GM21619 (cell line): ENCODE data around the gene EIF1AD.
"Not testable (repeated sequence)": the region's sequence is repeated elsewhere in the genome, so short reads cannot be mapped to it uniquely, and the experiment has no call there.

Source experiments
- ATAC-seq: cut with Tn5 transposase; IDR thresholded peaks from one replicate; pipeline ENCODE4 v1.9.1; 2021; ENCODE audit not compliant: unreplicated experiment

Gene EIF1AD

GRCh38 chr11:66022401-66023185 is 20.6 kb upstream of the EIF1AD start:
- ATAC-seq = no peak

DNA sequence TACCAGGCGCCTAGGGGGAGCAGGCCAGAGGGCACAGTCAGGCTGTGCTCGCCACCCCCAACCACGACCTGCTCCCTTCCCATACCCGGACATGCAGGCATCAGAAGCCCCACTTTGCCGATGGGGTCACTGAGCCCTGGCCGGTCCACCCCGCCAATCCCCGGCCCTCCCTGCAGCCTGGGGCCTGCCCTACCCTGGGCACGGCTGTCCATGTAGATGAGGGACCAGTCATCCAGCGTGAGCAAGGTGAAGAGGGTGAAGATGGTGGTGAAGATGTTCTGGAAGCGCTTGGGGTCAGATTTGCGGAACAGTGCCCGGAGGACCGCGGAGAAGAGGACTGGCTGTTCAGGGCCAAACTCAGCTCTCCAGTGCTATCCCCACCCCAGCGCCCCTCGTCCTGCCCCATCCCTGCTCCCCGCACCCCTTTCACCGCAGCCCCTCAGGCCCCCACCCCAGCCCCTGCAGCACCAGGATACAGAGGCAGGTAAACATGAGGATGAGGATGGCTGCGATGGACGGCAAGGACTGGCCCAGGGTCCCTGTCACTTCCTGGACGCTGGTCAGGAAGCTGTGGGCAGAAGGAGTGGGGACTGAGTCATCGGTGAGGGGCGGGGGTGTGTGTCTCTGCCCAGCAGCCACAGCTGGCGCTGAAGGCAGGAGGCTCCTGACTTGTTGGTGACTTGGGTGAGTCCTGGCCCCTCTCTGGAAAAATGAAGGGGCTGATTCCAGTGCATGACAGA is 18.8 kb upstream of the EIF1AD start:
- no peak for ATAC-seq

DNA sequence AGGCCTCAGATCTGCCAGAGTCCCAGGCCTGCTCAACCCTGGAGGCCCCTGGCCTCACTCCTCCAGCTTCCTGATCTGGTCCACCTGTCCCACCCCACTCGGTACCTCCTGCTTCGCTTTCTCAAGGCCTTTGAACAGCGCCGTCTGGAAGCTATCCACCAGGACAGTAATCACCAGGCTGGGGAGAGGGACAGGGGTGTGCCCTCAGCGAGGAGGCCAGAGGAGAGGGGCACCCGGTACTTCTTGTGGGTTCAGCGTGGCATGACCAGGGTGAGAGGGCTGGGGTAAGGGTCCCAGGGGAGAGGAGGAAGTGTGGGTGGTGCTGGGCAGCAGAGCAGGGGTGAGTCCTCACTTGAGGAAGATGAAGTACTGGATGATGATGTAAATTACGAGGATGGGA is 18.3 kb upstream of the EIF1AD start:
- no peak for ATAC-seq

- ATAC-seq = no peak
These were observed 15.4 kb upstream of the EIF1AD start for GRCh38 chr11:66017321-66017720.

- no peak for ATAC-seq
These were observed 14.8 kb upstream of the EIF1AD start for GRCh38 chr11:66016793-66017177.

GRCh38 chr11:66015936-66016792 is 14.2 kb upstream of the EIF1AD start:
- ATAC-seq = no peak

GRCh38 chr11:66015454-66015881 is 13.5 kb upstream of the EIF1AD start:
- no peak for ATAC-seq

DNA sequence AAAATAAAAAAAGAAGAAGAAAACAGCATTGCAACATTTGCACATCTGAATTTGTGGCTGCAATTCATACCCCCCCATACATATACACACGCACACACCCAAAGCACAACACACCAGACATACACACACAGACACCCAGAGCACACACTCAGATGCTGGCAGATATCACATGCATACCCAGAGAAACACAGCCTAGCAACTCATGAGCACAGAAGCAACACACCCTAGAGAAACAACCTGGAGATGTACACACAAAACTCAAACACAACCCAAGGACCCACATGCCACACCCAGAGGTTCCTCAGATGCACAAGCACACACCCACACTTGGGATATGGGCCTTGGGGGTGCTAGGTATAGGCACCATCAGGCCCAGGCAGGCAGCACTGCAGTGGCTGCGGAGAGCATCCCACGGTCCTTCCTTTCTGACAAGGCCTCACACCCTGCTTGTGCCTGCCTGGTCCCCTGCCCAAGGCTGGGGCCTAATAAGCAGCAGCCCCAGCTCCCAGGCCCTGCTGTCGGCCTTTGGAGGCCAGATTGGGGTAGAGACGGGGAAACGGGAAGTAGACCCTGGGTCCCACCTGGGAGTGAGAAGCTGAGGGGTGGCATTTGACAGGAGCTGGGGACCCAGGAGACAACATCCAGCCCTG is 13.0 kb upstream of the EIF1AD start:
- ATAC-seq = no peak

GRCh38 chr11:66013762-66014100 is 11.8 kb upstream of the EIF1AD start:
- no peak for ATAC-seq

DNA sequence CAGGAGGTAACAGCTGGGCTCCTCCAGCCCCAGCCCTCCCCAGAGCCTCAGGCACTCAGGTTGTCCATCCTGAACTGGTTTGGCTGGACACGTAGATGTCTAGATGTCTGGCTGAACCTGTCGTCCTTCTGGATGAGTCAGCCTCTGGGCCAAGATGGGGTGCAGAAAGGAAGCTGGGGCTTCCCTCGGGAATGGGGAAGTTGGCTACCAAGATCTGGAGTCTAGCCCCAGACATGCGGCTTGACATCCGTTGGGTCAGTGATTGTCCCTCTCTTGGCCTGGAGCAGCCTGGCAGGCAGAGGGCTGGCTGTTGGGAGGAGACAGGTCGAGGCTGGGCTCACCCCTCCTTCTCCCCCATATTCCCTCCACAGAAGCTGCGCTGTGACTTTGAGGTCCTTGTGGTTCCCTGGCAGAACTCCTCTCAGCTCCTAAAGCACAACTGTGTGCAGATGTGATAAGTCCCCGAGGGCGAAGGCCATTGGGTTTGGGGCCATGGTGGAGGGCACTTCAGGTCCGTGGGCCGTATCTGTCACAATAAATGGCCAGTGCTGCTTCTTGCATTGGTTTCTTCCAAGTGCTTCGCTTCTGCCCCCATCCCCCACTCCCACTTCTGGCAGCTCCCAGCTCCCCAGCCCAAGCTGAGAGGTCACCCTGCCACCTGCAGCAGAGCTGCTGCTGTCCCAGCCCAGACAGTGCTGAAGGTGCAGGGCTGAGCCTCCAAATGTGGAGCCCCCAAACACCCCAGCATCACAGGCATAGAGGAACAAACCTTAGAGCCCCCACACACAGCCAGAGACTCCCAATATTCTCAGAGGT is 11.2 kb upstream of the EIF1AD start:
- no peak for ATAC-seq

- ATAC-seq = no peak
These were observed 10.5 kb upstream of the EIF1AD start for GRCh38 chr11:66012371-66012945.

GRCh38 chr11:66011785-66012303 is 9.9 kb upstream of the EIF1AD start, which contains the start of gene CST6:
TSS of gene CST6 (plus strand) at chr11:66012008. CDS start at chr11:66012045, 37 bp downstream.
- no peak for ATAC-seq

DNA sequence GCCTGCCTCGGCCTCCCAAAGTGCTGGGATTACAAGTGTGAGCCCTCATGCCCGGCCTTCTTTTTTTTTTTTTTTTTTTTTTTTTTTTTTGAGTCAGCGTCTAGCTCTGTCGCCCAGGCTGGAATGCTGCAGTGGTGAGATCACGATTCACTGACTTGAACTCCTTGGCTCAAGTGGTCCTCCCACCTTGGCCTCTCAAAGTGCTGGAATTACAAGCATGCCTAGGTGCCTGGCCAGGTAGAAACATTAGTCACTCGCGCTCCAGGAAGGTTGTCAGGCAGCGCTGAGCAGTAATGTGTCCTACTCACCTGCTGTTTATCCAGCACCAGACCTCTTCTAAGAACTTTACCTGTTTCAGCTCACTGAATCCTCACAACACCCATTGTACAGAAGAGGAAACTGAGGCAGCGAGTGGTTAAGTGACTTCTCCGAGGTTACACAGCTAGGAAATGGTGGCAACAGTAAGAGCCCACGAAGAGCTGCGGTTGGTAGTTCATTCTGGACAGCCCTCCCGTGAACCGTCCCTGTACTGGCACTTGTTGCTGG is 9.4 kb upstream of the EIF1AD start:
- no peak for ATAC-seq

GRCh38 chr11:66010036-66010435 is 8.1 kb upstream of the EIF1AD start:
- ATAC-seq = not testable (repeated sequence)

DNA sequence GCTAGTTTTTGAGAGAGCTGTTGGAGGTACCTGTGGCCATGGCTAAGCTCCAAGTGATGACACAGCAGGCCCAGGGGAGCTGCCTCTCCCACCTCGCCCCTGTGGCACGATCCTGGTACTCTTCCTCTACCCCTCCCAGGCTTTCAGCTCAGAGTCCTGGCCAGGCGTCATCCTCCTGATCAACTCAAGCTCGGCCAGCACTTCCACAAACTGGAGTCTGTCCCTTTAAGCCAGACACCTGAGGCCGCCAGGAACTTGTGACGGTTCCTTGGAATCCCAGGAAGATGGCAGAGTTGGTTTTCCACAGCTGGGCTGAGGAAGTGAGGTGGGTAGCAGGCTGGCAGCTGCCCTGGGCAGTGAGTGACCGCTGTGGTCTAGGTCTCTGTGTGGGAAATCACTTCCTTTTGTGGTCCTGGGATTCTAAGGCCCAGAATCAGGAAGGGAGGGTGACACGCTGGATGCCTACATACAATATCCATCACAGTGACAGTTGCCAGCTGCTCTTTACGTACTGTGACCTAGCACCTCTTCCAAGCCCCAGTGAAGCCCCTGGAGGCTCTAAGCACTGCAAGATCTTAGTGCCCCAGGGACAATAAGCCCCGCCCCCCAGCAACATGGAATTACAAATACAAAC is 6.6 kb upstream of the EIF1AD start:
- ATAC-seq = no peak

GRCh38 chr11:66008095-66008467 is 6.1 kb upstream of the EIF1AD start:
- no peak for ATAC-seq

DNA sequence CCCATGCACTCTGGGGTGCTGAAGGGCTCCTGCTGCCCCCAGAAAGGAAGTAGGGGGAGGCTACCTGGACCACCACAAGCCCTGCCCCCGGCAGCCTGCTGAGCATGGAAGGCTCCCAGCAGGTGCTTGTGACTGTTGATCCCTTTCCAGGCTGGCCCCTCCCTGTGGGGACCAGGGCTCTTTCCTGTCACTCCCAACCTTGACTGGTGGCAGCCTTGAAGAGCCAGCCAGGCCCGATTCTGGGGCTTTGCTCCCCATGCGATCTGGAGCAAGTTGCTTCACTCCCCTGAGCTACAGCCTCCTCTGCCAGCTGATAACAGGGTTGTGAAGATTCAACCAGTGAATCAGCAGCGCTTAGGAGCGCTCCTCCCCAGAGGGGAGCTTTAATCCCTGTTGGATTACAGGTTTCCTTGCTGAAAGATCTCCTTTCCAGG is 5.3 kb upstream of the EIF1AD start:
- ATAC-seq = no peak

DNA sequence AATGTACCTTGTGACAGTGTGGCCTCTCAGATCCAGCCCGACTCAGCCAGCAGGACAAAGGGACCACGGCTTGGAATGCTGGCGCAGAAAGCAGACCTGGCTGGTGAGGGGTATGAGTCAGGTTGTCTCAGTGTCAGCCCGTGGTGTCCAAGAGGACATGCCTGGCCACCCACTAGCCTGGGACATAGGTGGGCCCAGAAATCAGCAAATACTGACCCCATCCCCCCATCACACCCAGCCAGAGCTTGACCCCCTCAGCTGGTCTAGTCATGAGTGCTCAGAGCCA is 4.9 kb upstream of the EIF1AD start:
- ATAC-seq = no peak
